GM21528 (cell line): ENCODE data around the gene PITPNC1.
"Not testable (repeated sequence)": the region's sequence is repeated elsewhere in the genome, so short reads cannot be mapped to it uniquely, and the experiment has no call there.

Source experiments
- ATAC-seq: cut with Tn5 transposase; IDR thresholded peaks from one replicate; pipeline ENCODE4 v1.9.1; 2021; ENCODE audit warnings: mild to moderate bottlenecking, moderate library complexity; ENCODE audit not compliant: unreplicated experiment, low FRiP score

The PITPNC1 gene

DNA sequence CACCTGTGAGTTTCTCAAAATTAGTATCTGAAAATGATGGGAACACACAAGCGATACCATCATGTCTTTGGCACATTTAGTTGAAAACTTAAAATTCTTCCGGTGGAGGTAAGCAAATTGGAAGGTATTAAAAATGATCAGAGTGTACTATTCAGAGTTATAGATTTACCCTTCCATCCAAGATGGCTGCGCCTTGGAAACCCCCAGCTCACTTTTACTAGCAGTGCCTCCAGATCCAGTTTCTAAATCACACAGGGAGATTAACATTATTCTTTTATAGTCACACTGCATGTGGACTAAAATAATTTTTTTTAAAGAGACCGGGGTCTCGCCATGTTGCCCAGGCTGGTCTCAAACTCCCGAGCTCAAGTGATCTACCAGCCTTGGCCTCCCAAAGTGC, 15.0 kb downstream of the PITPNC1 start:
- no peak for ATAC-seq

DNA sequence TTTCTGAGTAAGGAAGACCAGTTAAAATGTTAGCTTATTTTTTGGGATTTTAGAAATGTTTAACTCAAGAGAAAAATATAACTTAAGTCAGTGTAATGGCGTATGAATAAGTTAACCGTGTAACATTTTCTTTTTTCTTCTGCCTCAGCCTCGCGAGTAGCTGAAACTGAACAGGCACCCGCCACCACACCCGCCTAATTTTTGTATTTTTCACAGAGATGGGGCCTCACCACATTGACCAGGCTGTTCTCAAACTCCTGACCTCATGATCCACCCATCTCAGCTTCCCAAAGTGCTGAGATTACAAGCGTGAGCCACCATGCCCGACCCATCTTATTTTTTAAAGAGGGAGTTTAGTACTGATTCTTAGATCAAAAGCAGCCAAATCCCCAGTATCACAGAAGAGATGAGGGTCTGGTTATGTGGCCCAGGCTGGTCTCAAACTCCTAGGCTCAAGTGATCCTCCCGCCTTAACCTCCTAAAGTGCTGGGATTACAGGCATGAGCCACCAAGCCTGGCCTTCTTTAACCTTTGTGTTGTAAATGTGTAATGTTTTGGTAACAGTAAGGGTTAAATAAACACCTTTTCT, 16.8 kb downstream of the PITPNC1 start:
- ATAC-seq = no peak

DNA sequence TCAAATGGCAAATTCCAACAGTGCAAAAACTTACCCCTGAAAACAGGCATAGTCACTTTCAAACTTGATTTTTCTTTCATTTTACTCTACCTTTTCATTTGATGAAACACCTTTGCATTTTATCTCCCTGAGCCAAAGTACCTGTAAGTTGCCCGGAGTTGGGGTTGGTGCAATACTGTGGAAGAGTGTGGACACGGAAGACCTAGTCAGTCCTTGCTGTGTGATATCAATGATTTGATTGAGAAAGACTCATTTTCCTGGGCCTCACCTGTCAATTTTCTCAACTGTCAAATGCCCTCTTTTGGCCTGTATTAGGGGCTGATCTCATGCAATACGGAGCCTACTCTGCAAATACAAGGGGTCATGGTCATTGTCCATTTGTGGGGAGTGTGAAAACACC, 22.6 kb downstream of the PITPNC1 start:
- no peak for ATAC-seq

DNA sequence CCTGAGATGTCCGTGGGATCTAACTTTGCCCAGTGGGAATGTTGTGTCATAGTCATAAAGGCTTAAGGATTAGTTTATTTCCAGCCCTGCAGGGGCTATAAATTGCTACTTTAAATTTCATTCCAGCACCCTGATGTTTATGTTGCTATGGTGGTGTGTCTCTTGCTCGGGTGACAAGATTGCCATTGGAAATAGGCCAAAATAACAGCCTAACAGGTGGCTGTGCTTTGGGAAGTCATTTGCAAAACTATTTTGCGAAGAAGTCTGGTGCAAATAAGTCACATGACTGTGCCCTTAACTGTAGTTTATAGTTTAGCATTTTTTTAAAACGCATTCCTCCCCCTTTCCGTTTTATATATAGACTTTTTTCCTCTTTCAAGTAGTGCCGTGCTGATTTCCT, 23.1 kb downstream of the PITPNC1 start:
- no peak for ATAC-seq

DNA sequence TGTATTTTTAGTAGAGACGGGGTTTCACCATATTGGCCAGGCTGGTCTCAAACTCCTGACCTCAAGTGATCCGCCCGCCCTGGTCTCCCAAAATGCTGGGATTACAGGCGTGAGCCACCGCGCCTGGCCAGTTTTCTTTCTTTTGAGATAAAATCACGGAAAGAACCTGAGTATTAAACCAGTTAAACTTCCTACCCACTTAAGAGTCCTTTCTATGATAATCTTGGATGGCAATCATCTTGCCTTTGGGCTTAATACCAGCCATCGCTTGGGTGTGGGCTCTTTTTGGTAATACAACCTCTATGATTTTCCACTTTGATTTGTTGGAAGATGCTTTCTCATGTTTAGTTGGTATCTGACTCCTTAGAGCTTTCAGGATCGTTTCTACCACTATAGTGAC, 24.0 kb downstream of the PITPNC1 start:
- no peak for ATAC-seq

DNA sequence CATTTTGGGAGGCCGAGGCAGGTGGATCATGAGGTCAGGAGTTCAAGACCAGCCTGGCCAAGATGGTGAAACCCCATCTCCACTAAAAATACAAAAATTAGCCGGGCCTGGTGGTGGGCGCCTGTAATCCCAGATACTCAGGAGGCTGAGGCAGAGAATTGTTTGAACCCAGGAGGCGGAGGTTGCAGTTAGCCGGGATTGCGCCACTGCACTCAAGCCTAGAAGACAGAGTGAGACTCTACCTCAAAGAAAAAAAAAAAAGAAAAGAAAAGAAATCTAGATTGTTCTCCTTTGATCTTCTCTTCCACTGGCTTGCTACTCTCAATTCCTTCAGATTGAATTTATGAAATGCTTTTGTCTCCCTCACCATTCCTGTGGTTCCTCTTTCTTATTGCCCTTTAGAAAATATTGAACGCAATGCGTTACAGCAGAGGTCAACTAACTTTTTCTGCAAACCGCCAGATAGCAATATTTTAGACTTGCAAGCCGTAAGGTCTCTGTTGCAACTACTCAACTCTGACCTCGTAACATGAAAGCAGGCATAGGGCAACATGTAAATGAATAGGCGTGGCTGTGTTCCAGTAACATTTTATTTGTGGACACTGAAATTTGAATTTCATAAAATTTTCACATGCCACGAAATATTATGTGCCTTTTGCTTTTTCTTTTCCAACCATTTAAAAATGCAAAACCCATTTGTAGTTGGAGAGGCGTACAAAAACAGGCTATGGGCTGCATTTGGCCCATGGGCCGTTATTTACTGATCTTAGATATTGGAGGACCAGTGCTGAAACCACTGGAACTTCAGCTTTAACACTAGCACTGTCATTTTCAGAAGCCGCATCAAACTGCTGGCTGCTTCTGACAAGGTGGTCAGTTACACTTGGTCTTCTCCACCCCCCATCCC, 24.8 kb downstream of the PITPNC1 start:
- no peak for ATAC-seq

DNA sequence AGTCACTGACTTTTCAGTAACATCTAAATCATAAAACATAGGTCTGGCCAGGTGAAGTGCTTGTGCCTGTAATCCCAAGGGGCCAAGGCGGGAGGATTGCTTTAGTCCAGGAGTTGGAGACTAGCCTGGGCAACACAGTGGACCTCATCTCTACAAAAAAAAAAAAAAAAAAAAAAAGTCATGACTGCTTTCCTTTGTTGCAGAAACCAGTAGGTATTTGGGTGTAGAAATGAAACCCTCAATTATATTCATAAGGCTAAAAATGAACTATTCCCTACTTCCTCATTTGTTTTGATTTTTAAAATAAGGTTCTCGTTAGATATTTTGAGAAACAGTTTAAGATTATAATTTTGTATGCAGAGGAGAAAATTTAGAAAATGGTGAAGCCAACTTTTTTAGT, 26.0 kb downstream of the PITPNC1 start:
- no peak for ATAC-seq

DNA sequence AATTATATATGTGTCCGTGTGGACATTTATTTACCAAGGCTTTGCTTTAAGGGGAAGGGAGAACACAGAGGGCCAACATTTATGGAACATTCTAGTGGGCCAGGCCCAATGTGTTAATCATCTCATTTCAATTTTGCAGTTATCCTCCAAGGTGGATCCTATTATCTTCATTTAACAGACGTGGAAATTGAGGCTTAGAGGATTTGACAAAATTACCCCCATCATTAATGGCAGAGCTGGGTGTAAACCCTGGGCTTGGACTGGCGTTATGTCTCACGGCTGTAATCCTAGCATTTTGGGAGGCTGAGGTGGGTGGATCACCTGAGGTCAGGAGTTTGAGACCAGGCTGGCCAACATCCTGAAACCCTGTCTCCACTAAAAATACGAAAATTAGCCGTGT, 26.4 kb downstream of the PITPNC1 start:
- ATAC-seq = no peak

DNA sequence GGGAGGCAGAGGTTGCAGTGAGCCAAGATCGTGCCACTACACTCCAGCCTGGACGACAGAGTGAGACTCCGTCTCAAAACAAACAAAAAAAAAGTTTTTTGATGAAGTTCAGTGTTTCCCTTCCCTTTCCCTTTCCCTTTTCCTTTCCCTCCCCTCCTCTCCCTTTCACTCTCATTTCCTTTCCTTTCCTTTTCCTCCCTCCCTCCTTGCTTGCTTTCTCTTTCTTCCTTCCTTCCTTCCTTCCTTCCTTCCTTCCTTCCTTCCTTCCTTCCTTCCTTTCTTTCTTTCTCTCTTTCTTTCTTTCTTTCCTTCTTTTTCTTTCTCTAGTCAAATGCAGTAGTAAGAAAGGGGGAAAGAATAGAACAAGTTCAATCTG, 31.4 kb downstream of the PITPNC1 start:
- ATAC-seq = not testable (repeated sequence)

DNA sequence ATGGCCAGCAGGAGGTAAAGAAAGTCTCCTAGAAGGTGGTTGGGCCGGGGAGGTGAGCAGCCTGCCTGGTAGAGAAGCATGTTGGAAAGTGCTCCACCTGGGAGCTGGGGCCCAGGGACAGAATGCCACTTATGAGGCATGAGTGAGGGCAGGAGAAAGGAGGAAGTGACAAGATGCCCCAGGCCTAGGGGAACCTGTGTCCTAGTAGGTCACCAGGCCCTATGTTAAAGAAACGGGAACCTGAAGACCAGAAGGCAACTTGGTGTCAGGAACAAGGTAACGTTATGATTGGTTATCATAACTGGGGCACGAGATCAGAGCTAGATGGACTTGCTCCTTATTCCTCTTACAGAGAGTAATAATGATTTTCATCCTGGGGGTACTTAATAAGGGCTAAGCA, 34.3 kb downstream of the PITPNC1 start:
- no peak for ATAC-seq

DNA sequence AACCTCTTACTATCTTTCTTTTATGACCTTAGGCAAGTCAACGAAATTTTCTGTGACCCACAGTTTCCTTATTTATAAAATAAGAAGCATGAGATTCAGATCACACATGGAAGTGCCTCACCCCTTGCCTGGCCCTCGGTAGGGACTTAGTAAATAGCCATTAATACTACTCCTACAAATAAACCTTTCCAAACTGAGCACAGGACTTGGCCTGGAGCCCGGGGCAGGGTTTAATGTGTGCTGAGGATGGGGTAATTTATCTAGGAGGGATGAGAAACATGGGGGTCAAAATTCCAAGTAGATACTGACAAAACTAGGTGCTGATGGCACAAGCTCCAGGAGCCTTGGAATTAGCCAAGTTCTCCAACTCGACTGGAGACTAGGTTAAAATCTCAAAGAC, 35.0 kb downstream of the PITPNC1 start:
- no peak for ATAC-seq

DNA sequence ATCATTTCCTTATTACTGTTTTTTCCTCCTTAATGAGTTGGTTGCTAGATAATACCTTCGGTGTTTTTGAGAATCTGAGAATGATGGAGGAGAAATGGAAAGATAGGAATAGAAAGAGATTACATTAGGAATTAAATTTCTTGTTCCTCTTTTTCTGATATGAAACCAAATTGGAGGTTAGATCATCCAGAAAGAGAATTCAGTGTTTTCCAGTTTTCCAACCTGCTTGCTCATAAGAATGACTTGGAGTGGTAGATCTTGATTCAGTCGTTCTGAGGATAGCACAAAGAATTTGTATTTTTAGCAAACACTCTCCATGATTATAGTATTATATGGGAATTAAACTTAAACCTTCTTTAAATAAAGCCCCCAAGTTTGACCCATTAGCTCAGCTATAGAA, 35.9 kb downstream of the PITPNC1 start:
- no peak for ATAC-seq

DNA sequence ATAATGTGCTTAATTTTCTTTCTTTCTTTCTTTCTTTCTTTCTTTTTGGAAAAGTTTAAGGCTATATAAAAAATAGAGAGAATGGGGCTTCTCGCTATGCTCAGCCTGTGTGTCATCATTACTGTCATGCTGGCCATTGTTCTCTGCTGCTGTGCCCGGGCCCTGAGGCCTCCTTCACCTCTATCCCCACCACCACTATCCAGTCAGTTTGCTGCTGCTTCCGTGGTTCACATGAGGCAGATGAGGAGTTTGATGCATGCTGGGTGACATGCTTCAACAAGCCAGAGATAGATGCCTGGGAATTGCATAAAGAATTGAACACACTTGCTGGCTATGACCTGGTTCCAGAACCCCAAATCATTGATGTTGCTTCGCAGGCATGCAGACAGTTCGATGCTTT, 36.3 kb downstream of the PITPNC1 start:
- ATAC-seq = no peak

DNA sequence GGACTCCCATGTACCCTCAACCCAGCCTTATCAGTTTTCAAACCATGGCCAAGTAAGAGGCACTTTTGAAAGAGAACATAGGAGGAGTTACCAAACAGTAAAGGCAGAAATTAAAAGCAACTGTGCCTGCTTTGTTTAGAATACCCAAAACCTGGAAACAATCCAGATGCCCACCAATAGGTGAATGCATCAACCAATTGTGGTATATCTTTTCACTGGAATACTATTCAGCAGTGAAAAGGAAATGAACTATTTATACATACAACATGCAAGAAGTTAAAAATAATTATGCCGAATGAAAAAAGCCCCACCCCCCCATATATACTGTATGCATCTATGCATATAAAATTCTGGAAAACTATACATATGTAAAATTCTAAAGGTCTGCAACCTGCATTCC, 37.0 kb downstream of the PITPNC1 start:
- ATAC-seq = no peak

DNA sequence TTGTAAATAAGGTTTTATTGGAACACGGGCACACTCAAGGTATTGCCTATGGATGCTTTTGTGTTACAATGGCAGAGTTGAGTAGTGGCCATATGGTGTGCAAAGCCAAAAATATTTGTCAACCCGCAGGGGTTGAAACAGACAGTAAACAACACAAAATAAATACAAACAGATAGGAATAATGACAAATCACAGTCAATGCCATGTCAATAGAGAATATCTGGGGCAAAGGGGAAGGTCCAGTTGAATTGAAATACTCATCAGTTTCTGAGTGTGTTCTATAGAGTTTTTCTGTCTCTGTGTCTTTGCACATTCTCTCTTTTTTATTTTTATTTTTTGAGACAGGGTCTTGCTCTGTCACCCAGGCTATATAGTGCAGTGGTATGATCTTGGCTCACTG, 37.5 kb downstream of the PITPNC1 start:
- no peak for ATAC-seq

DNA sequence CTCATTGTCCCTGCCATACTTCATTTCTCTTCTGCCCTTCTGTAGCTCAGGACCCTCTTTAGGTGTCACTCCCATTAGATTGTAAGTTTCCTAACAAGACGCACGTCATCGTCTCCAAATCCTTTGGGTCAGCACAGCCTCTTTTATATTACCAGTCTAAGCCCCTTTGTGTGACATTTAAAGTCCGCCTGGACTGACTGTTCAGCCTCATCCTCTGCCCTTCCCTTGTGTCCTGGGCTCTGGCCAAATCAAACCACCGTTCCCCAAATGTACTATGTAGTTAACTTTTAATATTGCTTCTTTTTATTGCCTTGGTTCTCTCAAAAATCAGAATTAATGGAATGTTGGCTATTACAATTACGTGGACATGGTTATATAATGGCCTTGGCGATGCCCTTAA, 38.2 kb downstream of the PITPNC1 start:
- no peak for ATAC-seq

DNA sequence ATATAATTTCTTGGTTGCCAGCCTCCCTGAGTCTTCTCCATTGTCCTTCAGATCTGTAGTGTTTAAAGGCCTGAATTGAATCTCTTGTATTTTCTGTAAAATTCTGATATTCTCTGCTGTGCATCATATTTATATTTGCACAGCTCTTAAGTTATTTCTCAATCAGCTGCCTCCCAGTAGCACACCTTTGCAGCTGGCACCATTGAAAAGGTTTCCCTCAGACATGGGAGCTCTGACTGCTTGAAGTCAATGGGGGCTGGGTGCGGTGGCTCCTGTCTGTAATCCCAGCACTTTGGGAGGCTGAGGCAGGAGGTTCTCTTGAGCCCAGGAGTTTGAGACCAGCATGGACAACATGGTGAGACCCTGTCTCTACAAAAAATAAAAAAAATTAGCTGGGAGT, 40.4 kb downstream of the PITPNC1 start:
- ATAC-seq = no peak

DNA sequence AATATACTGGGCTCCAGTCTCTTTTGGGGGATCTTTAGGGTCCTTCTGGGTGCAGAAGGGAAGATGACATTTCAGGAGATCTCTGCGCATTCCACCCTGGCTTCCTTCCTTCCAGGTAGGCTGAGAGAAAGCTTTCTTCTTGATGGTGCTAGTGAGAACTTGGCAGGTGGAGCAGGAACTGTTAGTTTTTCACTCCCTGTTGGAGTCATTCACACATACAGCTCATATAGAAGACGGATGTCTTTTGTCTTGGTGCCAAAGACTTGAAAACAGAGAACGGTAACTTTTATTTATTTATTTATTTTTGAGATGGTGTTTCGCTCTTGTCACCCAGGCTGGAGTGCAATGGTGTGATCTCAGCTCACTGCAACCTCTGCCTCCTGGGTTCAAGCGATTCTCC, 43.9 kb downstream of the PITPNC1 start:
- no peak for ATAC-seq

DNA sequence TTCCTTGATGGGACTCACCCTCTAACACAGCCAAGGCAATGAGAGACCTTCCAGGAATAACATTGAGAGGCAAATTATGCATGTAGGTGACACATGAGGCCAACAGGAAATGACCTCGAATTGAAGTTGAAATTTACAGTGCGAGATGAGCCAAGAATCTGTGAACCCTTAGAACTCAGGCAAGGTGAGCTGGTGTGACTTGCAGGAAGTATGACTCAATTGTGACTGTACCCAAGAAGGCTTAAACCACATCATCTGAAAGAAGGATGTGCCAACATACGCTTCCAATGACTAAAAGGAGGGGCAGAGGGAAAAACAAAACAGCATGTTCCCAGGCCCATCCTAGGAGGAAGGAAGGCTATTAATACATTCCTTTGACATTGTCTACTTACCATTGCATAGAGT, 44.8 kb downstream of the PITPNC1 start:
- no peak for ATAC-seq

DNA sequence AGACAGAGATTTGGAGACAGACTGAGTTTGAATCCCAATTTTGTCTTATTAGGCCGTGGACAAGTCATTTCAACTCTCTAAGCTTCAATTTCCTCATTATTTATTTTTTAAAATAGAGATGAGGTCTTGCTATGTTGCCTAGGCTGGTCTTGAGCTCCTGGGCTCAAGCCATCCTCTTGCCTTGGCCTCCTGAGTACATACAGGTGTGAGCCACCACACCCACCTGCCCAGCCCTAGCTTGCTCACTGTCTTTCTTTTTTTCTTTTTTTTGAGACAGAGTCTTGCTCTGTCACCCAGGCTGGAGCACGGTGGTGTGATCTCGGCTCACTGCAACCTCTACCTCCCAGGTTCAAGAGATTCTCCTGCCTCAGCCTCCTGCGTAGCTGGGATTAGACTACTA, 45.2 kb downstream of the PITPNC1 start:
- ATAC-seq = not testable (repeated sequence)

DNA sequence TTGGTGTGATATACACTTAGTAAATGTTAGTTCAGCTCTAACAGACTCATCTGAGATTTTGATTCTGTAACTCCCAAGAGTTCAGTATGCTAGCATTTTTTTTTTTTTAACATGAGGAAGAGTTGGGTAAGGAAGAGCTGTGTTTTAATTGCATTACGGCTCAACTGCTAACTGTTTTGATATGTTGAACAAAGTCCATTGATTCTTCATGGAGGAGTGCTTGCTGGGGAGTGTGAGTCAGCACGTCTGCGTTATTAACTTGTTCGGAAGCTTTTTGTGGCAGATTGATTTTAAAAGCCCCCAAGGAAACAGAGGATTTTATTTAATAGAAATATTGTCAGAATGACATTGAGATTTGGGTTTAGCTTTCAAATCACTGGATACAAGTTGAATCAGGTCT, 45.8 kb downstream of the PITPNC1 start:
- no peak for ATAC-seq

DNA sequence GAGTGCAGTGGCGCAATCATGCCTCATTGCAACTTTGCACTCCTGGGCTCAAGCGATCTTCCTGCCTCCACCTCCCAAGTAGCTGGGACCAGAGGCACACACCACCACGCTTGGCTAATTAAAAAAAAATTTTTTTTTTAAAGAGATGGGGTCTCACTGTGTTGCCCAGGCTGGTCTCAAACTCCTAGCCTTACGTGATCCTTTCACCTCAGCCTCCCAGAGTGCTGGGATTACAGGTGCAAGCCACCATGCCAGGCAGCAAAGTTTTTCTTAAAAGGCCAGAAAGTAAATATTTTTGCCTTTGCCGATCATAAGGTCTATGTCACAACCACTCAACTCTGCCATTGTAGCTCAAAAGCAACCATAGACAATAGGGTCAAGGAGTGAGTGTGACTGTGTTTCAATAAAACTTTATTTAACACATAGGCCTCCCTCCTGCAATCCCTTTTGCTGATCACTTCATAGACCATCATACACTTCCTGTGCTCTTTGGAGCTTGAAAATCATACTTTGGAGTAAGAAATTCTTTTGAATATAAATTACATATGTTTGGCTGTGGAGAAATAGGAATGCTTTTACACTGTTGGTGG, 48.6 kb downstream of the PITPNC1 start:
- no peak for ATAC-seq
